Liver (tissue), 9 donors: ENCODE results near the gene PTCH2. TPM values are rescaled to one million over a fixed set of nuclear protein-coding genes. Genes with fewer than 3 reads are reported as not detected.

ENCODE experiments used
- DNase-seq: peaks from one replicate; pipeline ENCODE4 v3.0.0-alpha.2; 2017; ENCODE audit warnings: low spot score
- H3K27ac ChIP-seq, 2 donors: one replicate each; pipeline ENCODE4 v1.7.0; 2013; ENCODE audit warnings: inconsistent platforms in 2 of 2, low read length in 2 of 2, control low read depth in 1 of 2, low read depth in 1 of 2, mild to moderate bottlenecking in 1 of 2
- H3K27me3 ChIP-seq, 4 donors: one replicate each; pipeline versions ENCODE4 v1.6.1 to v1.7.0; 2013; ENCODE audit warnings: low read length in 3 of 4, inconsistent platforms in 1 of 4, mild to moderate bottlenecking in 1 of 4, moderate library complexity in 1 of 4; ENCODE audit not compliant: control insufficient read depth in 4 of 4, insufficient read depth in 4 of 4
- H3K36me3 ChIP-seq, 4 donors: one replicate each; pipeline versions ENCODE4 v1.6.1 to v1.7.0; 2013; ENCODE audit warnings: low read length in 3 of 4, mild to moderate bottlenecking in 3 of 4, low read depth in 1 of 4, moderate library complexity in 1 of 4; ENCODE audit not compliant: control insufficient read depth in 4 of 4, insufficient read depth in 3 of 4
- H3K4me1 ChIP-seq, 4 donors: one replicate each; pipeline versions ENCODE4 v1.6.1 to v1.7.0; 2013; ENCODE audit warnings: low read length in 3 of 4, mild to moderate bottlenecking in 3 of 4, moderate library complexity in 1 of 4; ENCODE audit not compliant: control insufficient read depth in 4 of 4, insufficient read depth in 4 of 4
- H3K4me3 ChIP-seq, 3 donors: one replicate each; pipeline versions ENCODE4 v1.6.1 to v1.7.0; 2013; ENCODE audit warnings: low read length in 3 of 3, control low read depth in 1 of 3, low read depth in 1 of 3, mild to moderate bottlenecking in 1 of 3
- H3K9ac ChIP-seq, 2 donors: one replicate each; pipeline ENCODE4 v1.7.0; 2013; ENCODE audit warnings: low read length in 2 of 2, mild to moderate bottlenecking in 2 of 2, moderate library complexity in 2 of 2, control low read depth in 1 of 2, low read depth in 1 of 2
- H3K9me3 ChIP-seq, 4 donors: one replicate each; pipeline versions ENCODE4 v1.6.1 to v1.7.0; 2013; ENCODE audit warnings: low read length in 3 of 4; ENCODE audit not compliant: control insufficient read depth in 4 of 4
- ATF3 ChIP-seq: IDR thresholded peaks from 2 replicates; pipeline ENCODE4 v1.6.1; 2016; ENCODE audit warnings: antibody characterized with exemption
- EGR1 ChIP-seq, 2 donors: IDR thresholded peaks; 2 replicates each; pipeline ENCODE4 v1.6.1; 2016 to 2018; ENCODE audit warnings: antibody characterized with exemption in 2 of 2, low read depth in 2 of 2
- FOXA2 ChIP-seq: IDR thresholded peaks from 2 replicates; pipeline ENCODE4 v1.6.1; 2016; ENCODE audit warnings: antibody characterized with exemption
- GABPA ChIP-seq, 2 donors: IDR thresholded peaks in 1 of 2; conservative IDR thresholded peaks in 1 of 2; 2 replicates each; pipeline ENCODE4 v1.6.1; 2016; ENCODE audit warnings: antibody characterized with exemption in 2 of 2, mild to moderate bottlenecking in 1 of 2, moderate library complexity in 1 of 2
- HNF4A ChIP-seq, 2 donors: conservative IDR thresholded peaks; 2 replicates each; pipeline ENCODE4 v1.6.1; 2016; ENCODE audit warnings: antibody characterized with exemption in 2 of 2, mild to moderate bottlenecking in 2 of 2
- HNF4G ChIP-seq: IDR thresholded peaks from 2 replicates; pipeline ENCODE4 v1.6.1; 2016; ENCODE audit warnings: antibody characterized with exemption
- NR2F2 ChIP-seq: IDR thresholded peaks from 2 replicates; pipeline ENCODE4 v1.6.1; 2016; ENCODE audit warnings: antibody characterized with exemption
- RAD21 ChIP-seq, 2 donors: IDR thresholded peaks; 2 replicates each; pipeline ENCODE4 v1.6.1; 2016; ENCODE audit warnings: antibody characterized with exemption in 2 of 2, mild to moderate bottlenecking in 2 of 2
- SP1 ChIP-seq: IDR thresholded peaks from 2 replicates; pipeline ENCODE4 v1.6.1; 2018; ENCODE audit warnings: antibody characterized with exemption, mild to moderate bottlenecking
- TAF1 ChIP-seq: conservative IDR thresholded peaks from 2 replicates; pipeline ENCODE4 v1.6.1; 2016; ENCODE audit warnings: antibody characterized with exemption, mild to moderate bottlenecking
- WGBS: extraction: QIAGEN DNeasy Blood & Tissue Kit; methylation state at CpG from one replicate; pipeline ENCODE4 v1.1.7; 2013; 5-methylcytosine and 5-hydroxymethylcytosine counted together
- polyA plus RNA-seq, 2 donors: library from polyadenylated mRNA; stranded (reverse) in 1 of 2; unstranded in 1 of 2; fragments of 200-250 nt in 1 of 2; fragments of >200 nt in 1 of 2; fragmentation: Nextera tagmentation in 1 of 2; extraction: Ambion mirVana in 1 of 2; gene quantifications; one replicate each; pipeline versions ENCODE4 v1.2.1 to v1.2.3, GENCODE V29; 2013 to 2015
- total RNA-seq, 2 donors: library from RNA; depleted of rRNA; stranded (reverse); fragments of >200 nt; gene quantifications; one replicate each; pipeline ENCODE4 v1.2.3, GENCODE V29; 2014
- TF ChIP-seq, protein P1 (sequence below): fragments of 150-350 bp; IDR thresholded peaks from 2 replicates; pipeline ENCODE4 v1.5.1; 2017; ENCODE audit warnings: improper control_type of control experiment, low read depth, low read length; ENCODE audit not compliant: missing input control
- TF ChIP-seq, protein P2 (sequence below): IDR thresholded peaks from 2 replicates; pipeline ENCODE4 v1.6.1; 2016; ENCODE audit warnings: antibody characterized with exemption
- TF ChIP-seq, protein P3 (sequence below): IDR thresholded peaks from 2 replicates; pipeline ENCODE4 v1.6.1; 2016; ENCODE audit warnings: antibody characterized with exemption
- donor health status: healthy.
- donor health status: healthy.
- donor health status: healthy.
- donor health status: healthy.
- donor health status: healthy.

Gene PTCH2
- total and polyA plus RNA-seq, 4 donors, result 0.14 to 0.24 (median 0.16) TPM

DNA sequence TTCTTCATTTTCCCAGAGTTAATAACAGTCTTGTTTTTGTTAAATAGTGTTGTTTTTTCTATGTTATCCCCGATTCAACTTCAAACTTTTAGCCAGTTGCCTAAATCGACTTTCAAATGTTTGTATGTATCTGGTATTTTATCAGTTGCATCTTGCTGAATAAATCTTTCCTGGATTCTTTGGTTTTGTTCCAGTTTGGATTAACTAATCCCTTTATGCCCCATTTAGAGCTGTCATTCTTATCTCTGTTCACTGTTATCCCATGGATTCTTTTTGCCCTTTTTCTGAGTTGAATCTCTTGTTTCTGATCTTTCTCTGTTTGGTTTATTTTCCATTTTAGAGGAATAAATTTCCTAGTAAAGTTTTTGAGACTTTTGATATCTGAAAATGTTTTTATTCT lies 31.1 kb upstream of the PTCH2 start (continued):
- TF ChIP-seq NR2F2 (no peak), TAF1 (no peak), SP1 (no peak), RAD21 (IDR thresholded peaks at IDR 0.05) (no peak), HNF4G (no peak)

GRCh38 chr1:44870096-44870495 lies 27.0 kb upstream of the PTCH2 start:
- no peaks in the 10 kb centered on the region for H3K4me1 ChIP-seq
- TF ChIP-seq NR2F2 (no peak), ATF3 (no peak), EGR1 (IDR thresholded peaks at IDR 0.05; ENCODE audit: low read depth in 2 of 2) (no peak), FOXA2 (no peak)
- no peak overlapping the region for H3K9ac ChIP-seq
- H3K36me3 ChIP-seq, result peaks cover 4 to 37% (median 11%) of the 10 kb centered on the region in 4 donors
- no peak for DNase-seq
- no peaks in the 10 kb centered on the region for H3K27me3 ChIP-seq
- no peaks in the 10 kb centered on the region for H3K9me3 ChIP-seq
- H3K27ac ChIP-seq, result no peak overlapping the region
- 97% methylated on average over 4 of the region's 4 CpGs for WGBS
- H3K4me3 ChIP-seq, result no peak overlapping the region

DNA sequence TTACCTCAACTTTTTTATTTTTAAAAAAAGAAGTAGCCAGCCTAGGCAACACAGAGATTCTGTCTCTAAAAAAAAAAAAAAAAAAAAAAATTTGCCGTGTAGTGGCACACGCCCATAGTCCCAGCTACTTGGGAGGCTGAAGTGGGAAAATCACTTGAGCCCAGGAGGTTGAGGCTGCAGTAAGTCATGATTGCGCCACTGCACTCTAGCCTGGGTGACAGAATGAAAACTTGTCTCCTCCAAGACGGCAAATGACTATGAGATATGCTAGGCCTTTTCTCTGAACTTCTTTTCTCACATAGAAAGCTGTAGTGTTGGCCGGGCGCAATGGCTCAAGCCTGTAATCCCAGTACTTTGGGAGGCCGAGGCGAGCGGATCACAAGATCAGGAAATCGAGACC lies 24.7 kb upstream of the PTCH2 start:
- DNase-seq, result no peak
- H3K9ac ChIP-seq, result no peak overlapping the region
- no peaks in the 10 kb centered on the region for H3K27me3 ChIP-seq
- WGBS, result 99% methylated on average over 10 of the region's 10 CpGs
- H3K4me1 ChIP-seq, result no peaks in the 10 kb centered on the region
- H3K36me3 ChIP-seq, result peaks cover 4 to 33% (median 10%) of the 10 kb centered on the region in 4 donors
- H3K4me3 ChIP-seq, result no peak overlapping the region
- H3K9me3 ChIP-seq, result no peaks in the 10 kb centered on the region
- no peak overlapping the region for H3K27ac ChIP-seq
- TF ChIP-seq HNF4A (conservative IDR thresholded peaks at IDR 0.05) (no peak), NR2F2 (no peak), RAD21 (IDR thresholded peaks at IDR 0.05) (no peak), GABPA (IDR thresholded peaks at IDR 0.05 in 1 of 2, conservative IDR thresholded peaks at IDR 0.05 in 1 of 2) (no peak), HNF4G (no peak), TAF1 (no peak), SP1 (no peak)
- TF ChIP-seq, protein P1, sequence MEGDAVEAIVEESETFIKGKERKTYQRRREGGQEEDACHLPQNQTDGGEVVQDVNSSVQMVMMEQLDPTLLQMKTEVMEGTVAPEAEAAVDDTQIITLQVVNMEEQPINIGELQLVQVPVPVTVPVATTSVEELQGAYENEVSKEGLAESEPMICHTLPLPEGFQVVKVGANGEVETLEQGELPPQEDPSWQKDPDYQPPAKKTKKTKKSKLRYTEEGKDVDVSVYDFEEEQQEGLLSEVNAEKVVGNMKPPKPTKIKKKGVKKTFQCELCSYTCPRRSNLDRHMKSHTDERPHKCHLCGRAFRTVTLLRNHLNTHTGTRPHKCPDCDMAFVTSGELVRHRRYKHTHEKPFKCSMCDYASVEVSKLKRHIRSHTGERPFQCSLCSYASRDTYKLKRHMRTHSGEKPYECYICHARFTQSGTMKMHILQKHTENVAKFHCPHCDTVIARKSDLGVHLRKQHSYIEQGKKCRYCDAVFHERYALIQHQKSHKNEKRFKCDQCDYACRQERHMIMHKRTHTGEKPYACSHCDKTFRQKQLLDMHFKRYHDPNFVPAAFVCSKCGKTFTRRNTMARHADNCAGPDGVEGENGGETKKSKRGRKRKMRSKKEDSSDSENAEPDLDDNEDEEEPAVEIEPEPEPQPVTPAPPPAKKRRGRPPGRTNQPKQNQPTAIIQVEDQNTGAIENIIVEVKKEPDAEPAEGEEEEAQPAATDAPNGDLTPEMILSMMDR, result no peak
- TF ChIP-seq, protein P2, sequence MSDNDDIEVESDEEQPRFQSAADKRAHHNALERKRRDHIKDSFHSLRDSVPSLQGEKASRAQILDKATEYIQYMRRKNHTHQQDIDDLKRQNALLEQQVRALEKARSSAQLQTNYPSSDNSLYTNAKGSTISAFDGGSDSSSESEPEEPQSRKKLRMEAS, result no peak
- TF ChIP-seq, protein P3, sequence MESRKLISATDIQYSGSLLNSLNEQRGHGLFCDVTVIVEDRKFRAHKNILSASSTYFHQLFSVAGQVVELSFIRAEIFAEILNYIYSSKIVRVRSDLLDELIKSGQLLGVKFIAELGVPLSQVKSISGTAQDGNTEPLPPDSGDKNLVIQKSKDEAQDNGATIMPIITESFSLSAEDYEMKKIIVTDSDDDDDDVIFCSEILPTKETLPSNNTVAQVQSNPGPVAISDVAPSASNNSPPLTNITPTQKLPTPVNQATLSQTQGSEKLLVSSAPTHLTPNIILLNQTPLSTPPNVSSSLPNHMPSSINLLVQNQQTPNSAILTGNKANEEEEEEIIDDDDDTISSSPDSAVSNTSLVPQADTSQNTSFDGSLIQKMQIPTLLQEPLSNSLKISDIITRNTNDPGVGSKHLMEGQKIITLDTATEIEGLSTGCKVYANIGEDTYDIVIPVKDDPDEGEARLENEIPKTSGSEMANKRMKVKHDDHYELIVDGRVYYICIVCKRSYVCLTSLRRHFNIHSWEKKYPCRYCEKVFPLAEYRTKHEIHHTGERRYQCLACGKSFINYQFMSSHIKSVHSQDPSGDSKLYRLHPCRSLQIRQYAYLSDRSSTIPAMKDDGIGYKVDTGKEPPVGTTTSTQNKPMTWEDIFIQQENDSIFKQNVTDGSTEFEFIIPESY, result no peak
